Measurements from ENCODE around the gene MT1M.
"Not testable (repeated sequence)": the region's sequence is repeated elsewhere in the genome, so short reads cannot be mapped to it uniquely, and the experiment has no call there.

Gene MT1M

GRCh38 chr16:56611281-56611833 is 21.1 kb upstream of the MT1M start:
- Histone ChIP-seq H3K9me3 (replicated peaks in 1 of 11) (no peaks in the 10 kb centered on the region), H3K9ac (peak overlapping the region in 3 of 11 experiments; percentile 18 to 71 (median 70); a peak in 2 of 22 replicates), H3K4me3 (no peak overlapping the region), H3K4me1 (peaks cover 42 to 49% (median 48%) of the 10 kb centered on the region in 10 experiments), H4K20me1 (0 out of 22 replicates have a peak, but pooled peaks cover 0 to 6% (median 0%) of the 10 kb centered on the region in 11 experiments), H3K27me3 (peaks cover 4 to 19% (median 15%) of the 10 kb centered on the region in 11 experiments), H3K27ac (peak overlapping the region in 4 of 11 experiments; percentile 30 to 81 (median 71); a peak in 6 of 22 replicates), H3K36me3 (no peaks in the 10 kb centered on the region), H3K4me2 (peak overlapping the region; percentile 96 to 100 (median 99))
- no peak for TF ChIP-seq Cebpa-rat (IDR thresholded peaks at IDR 0.05)

- H3K27me3 ChIP-seq = peaks cover 28 to 43% (median 38%) of the 10 kb centered on the region in 11 experiments
- no peak overlapping the region for H3K4me3 ChIP-seq
- no peak for TF ChIP-seq Cebpa-rat (IDR thresholded peaks at IDR 0.05)
- H4K20me1 ChIP-seq = peaks cover 0 to 11% (median 0%) of the 10 kb centered on the region in 11 experiments; a peak in 3 of 22 replicates
- peaks cover 24 to 34% (median 29%) of the 10 kb centered on the region in 10 experiments for H3K4me1 ChIP-seq
- H3K9me3 ChIP-seq (replicated peaks in 1 of 11) = peaks cover 0 to 6% (median 0%) of the 10 kb centered on the region in 11 experiments; a peak in 1 of 22 replicates
- no peak overlapping the region for H3K9ac ChIP-seq
- no peak overlapping the region for H3K27ac ChIP-seq
- no peak overlapping the region for H3K4me2 ChIP-seq
- no peaks in the 10 kb centered on the region for H3K36me3 ChIP-seq
Measured at GRCh38 chr16:56613706-56614105, 18.8 kb upstream of the MT1M start.

GRCh38 chr16:56614549-56614991 is 17.9 kb upstream of the MT1M start:
- Histone ChIP-seq H4K20me1 (peaks cover 0 to 9% (median 0%) of the 10 kb centered on the region in 11 experiments; a peak in 3 of 22 replicates), H3K27ac (no peak overlapping the region), H3K4me2 (no peak overlapping the region), H3K9me3 (replicated peaks in 1 of 11) (peaks cover 0 to 6% (median 0%) of the 10 kb centered on the region in 11 experiments; a peak in 1 of 22 replicates), H3K36me3 (no peaks in the 10 kb centered on the region), H3K4me3 (no peak overlapping the region), H3K4me1 (peaks cover 19 to 26% (median 21%) of the 10 kb centered on the region in 10 experiments), H3K9ac (no peak overlapping the region), H3K27me3 (peaks cover 36 to 51% (median 47%) of the 10 kb centered on the region in 11 experiments)
- no peak for TF ChIP-seq Cebpa-rat (IDR thresholded peaks at IDR 0.05)

GRCh38 chr16:56615353-56615752 is 17.1 kb upstream of the MT1M start:
- Histone ChIP-seq H3K4me2 (no peak overlapping the region), H3K4me3 (no peak overlapping the region), H3K36me3 (no peaks in the 10 kb centered on the region), H3K4me1 (peaks cover 13 to 19% (median 14%) of the 10 kb centered on the region in 10 experiments), H3K27me3 (peaks cover 44 to 59% (median 55%) of the 10 kb centered on the region in 11 experiments), H3K27ac (no peak overlapping the region), H3K9me3 (replicated peaks in 1 of 11) (peaks cover 0 to 6% (median 0%) of the 10 kb centered on the region in 11 experiments; a peak in 1 of 22 replicates), H4K20me1 (peaks cover 0 to 9% (median 0%) of the 10 kb centered on the region in 11 experiments; a peak in 3 of 22 replicates), H3K9ac (no peak overlapping the region)
- TF ChIP-seq Cebpa-rat (IDR thresholded peaks at IDR 0.05) = no peak

GRCh38 chr16:56616608-56617211 is 15.7 kb upstream of the MT1M start:
- H3K4me3 ChIP-seq = no peak overlapping the region
- no peak overlapping the region for H3K9ac ChIP-seq
- H3K27ac ChIP-seq = no peak overlapping the region

GRCh38 chr16:56617212-56618085 is 15.0 kb upstream of the MT1M start:
- Histone ChIP-seq H3K36me3 (no peaks in the 10 kb centered on the region), H3K27me3 (peaks cover 51 to 78% (median 73%) of the 10 kb centered on the region in 11 experiments), H3K27ac (no peak overlapping the region), H3K4me1 (0 out of 20 replicates have a peak, but pooled peaks cover 0 to 5% (median 0%) of the 10 kb centered on the region in 10 experiments), H3K4me3 (no peak overlapping the region), H3K9ac (no peak overlapping the region), H3K4me2 (peak overlapping the region in 4 of 11 experiments; percentile 9 to 55 (median 17); a peak in 4 of 22 replicates), H4K20me1 (peaks cover 0 to 9% (median 0%) of the 10 kb centered on the region in 11 experiments; a peak in 3 of 22 replicates), H3K9me3 (replicated peaks in 1 of 11) (peaks cover 0 to 6% (median 0%) of the 10 kb centered on the region in 11 experiments; a peak in 1 of 22 replicates)
- TF ChIP-seq Cebpa-rat (IDR thresholded peaks at IDR 0.05) = no peak

More at GRCh38 chr16:56616608-56617211, 15.7 kb upstream of the MT1M start:
- Histone ChIP-seq H3K4me2 (peak overlapping the region in 3 of 11 experiments; percentile 9 to 55 (median 22); a peak in 4 of 22 replicates), H3K4me1 (peaks cover 0 to 5% (median under 1%) of the 10 kb centered on the region in 10 experiments; a peak in 10 of 20 replicates), H3K9me3 (replicated peaks in 1 of 11) (peaks cover 0 to 6% (median 0%) of the 10 kb centered on the region in 11 experiments; a peak in 1 of 22 replicates), H4K20me1 (peaks cover 0 to 9% (median 0%) of the 10 kb centered on the region in 11 experiments; a peak in 3 of 22 replicates), H3K27me3 (peaks cover 47 to 73% (median 65%) of the 10 kb centered on the region in 11 experiments), H3K36me3 (no peaks in the 10 kb centered on the region)
- no peak for TF ChIP-seq Cebpa-rat (IDR thresholded peaks at IDR 0.05)

- no peak overlapping the region for H3K4me2 ChIP-seq
- H3K27me3 ChIP-seq = peaks cover 57 to 85% (median 80%) of the 10 kb centered on the region in 11 experiments
- peaks cover 0 to 6% (median 0%) of the 10 kb centered on the region in 11 experiments; a peak in 1 of 22 replicates for H3K9me3 ChIP-seq (replicated peaks in 1 of 11)
- H3K4me1 ChIP-seq = 0 out of 20 replicates have a peak, but pooled peaks cover 0 to 5% (median 0%) of the 10 kb centered on the region in 10 experiments
- no peak for TF ChIP-seq Cebpa-rat (IDR thresholded peaks at IDR 0.05)
- no peak overlapping the region for H3K4me3 ChIP-seq
- H3K27ac ChIP-seq = no peak overlapping the region
- H3K36me3 ChIP-seq = no peaks in the 10 kb centered on the region
- no peak overlapping the region for H3K9ac ChIP-seq
- H4K20me1 ChIP-seq = peaks cover 0 to 9% (median 0%) of the 10 kb centered on the region in 11 experiments; a peak in 3 of 22 replicates
Measured at GRCh38 chr16:56618138-56618537, 14.3 kb upstream of the MT1M start.

GRCh38 chr16:56620339-56620897 is 12.0 kb upstream of the MT1M start:
- peaks cover 0 to 8% (median 0%) of the 10 kb centered on the region in 11 experiments; a peak in 2 of 22 replicates for H3K9me3 ChIP-seq (replicated peaks in 1 of 11)
- no peak for TF ChIP-seq Cebpa-rat (IDR thresholded peaks at IDR 0.05)
- no peak overlapping the region for H3K9ac ChIP-seq
- peaks cover 0 to 13% (median 0%) of the 10 kb centered on the region in 11 experiments; a peak in 5 of 22 replicates for H4K20me1 ChIP-seq
- peaks cover 76 to 99% (median 97%) of the 10 kb centered on the region in 11 experiments for H3K27me3 ChIP-seq
- H3K4me1 ChIP-seq = peaks cover 1 to 7% (median 5%) of the 10 kb centered on the region in 10 experiments; a peak in 16 of 20 replicates
- H3K27ac ChIP-seq = no peak overlapping the region
- H3K4me3 ChIP-seq = no peak overlapping the region
- H3K36me3 ChIP-seq = no peaks in the 10 kb centered on the region
- H3K4me2 ChIP-seq = no peak overlapping the region

- H3K9me3 ChIP-seq (replicated peaks in 1 of 11); H3K36me3 ChIP-seq; H3K9ac ChIP-seq; H3K4me2 ChIP-seq; H3K4me3 ChIP-seq; H3K27ac ChIP-seq: not testable (repeated sequence)
- H4K20me1 ChIP-seq = peaks cover 0 to 24% (median 0%) of the 10 kb centered on the region in 11 experiments; a peak in 10 of 22 replicates
- H3K4me1 ChIP-seq = peaks cover 8 to 13% (median 11%) of the 10 kb centered on the region in 10 experiments; a peak in 17 of 20 replicates
- H3K27me3 ChIP-seq = peaks cover 81 to 99% (median 97%) of the 10 kb centered on the region in 11 experiments
Measured at GRCh38 chr16:56621665-56622445, 10.6 kb upstream of the MT1M start.

GRCh38 chr16:56623184-56623583 is 9.3 kb upstream of the MT1M start:
- H3K9ac ChIP-seq; H3K9me3 ChIP-seq (replicated peaks in 1 of 11); H3K36me3 ChIP-seq; H3K4me2 ChIP-seq; H3K27ac ChIP-seq; H3K4me3 ChIP-seq: not testable (repeated sequence)
- Histone ChIP-seq H3K4me1 (peaks cover 8 to 12% (median 11%) of the 10 kb centered on the region in 10 experiments; a peak in 17 of 20 replicates), H4K20me1 (peaks cover 0 to 19% (median 0%) of the 10 kb centered on the region in 11 experiments; a peak in 10 of 22 replicates), H3K27me3 (peaks cover 81 to 99% (median 97%) of the 10 kb centered on the region in 11 experiments)
